Epithelial cell of esophagus (primary cell): ENCODE measurements around the gene MGRN1.

Experiments
- DNase-seq: peaks from one replicate; pipeline ENCODE4 v3.0.0; 2010; ENCODE audit warnings: low read depth
- H3K4me3 ChIP-seq: 2 replicates; pipeline ENCODE4 v1.5.1; 2011; ENCODE audit warnings: mild to moderate bottlenecking, low read length, control low read depth
- TF ChIP-seq, protein P1 (sequence below): IDR thresholded peaks from 2 replicates; pipeline ENCODE4 v1.5.1; 2011; ENCODE audit warnings: low read depth, mild to moderate bottlenecking, low read length, control low read depth, inconsistent platforms; ENCODE audit not compliant: insufficient read depth; ENCODE audit errors: missing control alignments

The MGRN1 gene

DNA sequence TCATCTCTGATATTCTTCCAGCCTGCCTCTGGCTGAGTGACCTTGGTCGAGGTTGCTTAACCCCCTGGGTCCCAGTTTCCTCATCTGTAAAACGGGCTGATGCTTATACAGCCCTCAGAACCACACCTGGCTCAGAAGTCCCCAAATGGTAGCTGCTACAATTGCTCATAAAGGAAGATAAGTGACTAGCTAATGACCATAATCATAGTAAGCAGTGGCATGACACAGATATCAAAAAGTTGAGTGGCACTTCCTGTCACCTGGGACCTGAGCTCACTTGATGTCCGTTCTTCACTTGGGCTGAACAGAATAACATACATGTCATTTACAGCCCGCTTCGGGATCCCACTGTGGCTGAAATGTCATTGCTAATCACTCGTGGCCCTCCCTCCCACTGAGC lies 1.8 kb downstream of the MGRN1 start:
- TF ChIP-seq, protein P1, sequence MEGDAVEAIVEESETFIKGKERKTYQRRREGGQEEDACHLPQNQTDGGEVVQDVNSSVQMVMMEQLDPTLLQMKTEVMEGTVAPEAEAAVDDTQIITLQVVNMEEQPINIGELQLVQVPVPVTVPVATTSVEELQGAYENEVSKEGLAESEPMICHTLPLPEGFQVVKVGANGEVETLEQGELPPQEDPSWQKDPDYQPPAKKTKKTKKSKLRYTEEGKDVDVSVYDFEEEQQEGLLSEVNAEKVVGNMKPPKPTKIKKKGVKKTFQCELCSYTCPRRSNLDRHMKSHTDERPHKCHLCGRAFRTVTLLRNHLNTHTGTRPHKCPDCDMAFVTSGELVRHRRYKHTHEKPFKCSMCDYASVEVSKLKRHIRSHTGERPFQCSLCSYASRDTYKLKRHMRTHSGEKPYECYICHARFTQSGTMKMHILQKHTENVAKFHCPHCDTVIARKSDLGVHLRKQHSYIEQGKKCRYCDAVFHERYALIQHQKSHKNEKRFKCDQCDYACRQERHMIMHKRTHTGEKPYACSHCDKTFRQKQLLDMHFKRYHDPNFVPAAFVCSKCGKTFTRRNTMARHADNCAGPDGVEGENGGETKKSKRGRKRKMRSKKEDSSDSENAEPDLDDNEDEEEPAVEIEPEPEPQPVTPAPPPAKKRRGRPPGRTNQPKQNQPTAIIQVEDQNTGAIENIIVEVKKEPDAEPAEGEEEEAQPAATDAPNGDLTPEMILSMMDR = no peak

DNA sequence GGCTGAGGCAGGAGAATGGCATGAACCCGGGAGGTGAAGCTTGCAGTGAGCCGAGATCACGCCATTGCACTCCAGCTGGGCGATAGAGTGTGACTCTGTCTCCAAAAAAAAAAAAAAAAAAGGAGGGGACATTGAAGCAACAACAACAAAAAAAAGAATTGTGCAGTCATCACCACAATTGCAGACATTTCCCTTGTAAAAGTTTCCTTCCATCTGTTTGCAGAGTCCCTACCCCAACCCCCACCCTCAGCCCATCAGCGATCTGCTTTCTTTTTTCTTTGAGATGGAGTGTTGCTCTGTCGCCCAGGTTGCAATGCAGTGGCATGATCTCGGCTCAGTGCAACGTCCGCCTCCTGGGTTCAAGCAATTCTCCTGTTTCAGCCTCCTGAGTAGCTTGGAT lies 3.7 kb downstream of the MGRN1 start:
- TF ChIP-seq, protein P1 = no peak
- DNase-seq = no peak
- no peak overlapping the region for H3K4me3 ChIP-seq

More for the DNA sequence above, 1.8 kb downstream of the MGRN1 start:
- DNase-seq = no peak
- H3K4me3 ChIP-seq = peak overlapping the region; percentile 84

GRCh38 chr16:4631444-4631843 lies 6.8 kb downstream of the MGRN1 start:
- TF ChIP-seq, protein P1 = no peak
- DNase-seq = no peak
- no peak overlapping the region for H3K4me3 ChIP-seq

- H3K4me3 ChIP-seq = no peak overlapping the region
- DNase-seq = no peak
- TF ChIP-seq, protein P1 = no peak
These were observed 9.4 kb downstream of the MGRN1 start for GRCh38 chr16:4633910-4634635.

DNA sequence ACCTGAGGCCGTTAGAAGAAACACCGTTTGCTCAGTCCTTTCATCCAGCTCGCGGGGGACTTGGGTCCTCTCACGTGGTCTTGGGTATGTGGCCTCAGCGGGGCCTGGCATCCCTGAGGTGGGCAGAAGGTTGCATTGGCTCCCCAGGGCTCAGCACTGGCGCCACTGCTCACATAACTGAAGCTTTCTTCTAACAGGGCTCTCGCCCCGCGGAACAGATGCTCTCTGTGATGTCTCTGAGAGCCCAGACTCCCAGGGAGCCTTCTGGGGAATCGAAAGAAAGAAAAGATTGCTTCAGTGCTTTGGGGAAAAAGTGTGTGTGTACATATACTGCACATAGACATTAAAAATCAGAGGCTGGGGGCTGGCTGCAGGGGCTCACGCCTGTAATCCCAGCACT lies 10.1 kb downstream of the MGRN1 start:
- no peak for DNase-seq
- H3K4me3 ChIP-seq = no peak overlapping the region
- TF ChIP-seq, protein P1 = no peak

GRCh38 chr16:4636196-4636595 lies 11.6 kb downstream of the MGRN1 start:
- no peak overlapping the region for H3K4me3 ChIP-seq
- DNase-seq = no peak
- TF ChIP-seq, protein P1 = no peak
